GM18861 (cell line): ENCODE data around the gene MYH6.
"Not testable (repeated sequence)": the region's sequence is repeated elsewhere in the genome, so short reads cannot be mapped to it uniquely, and the experiment has no call there.

Experiments
- ATAC-seq: cut with Tn5 transposase; IDR thresholded peaks from one replicate; pipeline ENCODE4 v1.9.1; 2021; ENCODE audit not compliant: unreplicated experiment

Gene MYH6

DNA sequence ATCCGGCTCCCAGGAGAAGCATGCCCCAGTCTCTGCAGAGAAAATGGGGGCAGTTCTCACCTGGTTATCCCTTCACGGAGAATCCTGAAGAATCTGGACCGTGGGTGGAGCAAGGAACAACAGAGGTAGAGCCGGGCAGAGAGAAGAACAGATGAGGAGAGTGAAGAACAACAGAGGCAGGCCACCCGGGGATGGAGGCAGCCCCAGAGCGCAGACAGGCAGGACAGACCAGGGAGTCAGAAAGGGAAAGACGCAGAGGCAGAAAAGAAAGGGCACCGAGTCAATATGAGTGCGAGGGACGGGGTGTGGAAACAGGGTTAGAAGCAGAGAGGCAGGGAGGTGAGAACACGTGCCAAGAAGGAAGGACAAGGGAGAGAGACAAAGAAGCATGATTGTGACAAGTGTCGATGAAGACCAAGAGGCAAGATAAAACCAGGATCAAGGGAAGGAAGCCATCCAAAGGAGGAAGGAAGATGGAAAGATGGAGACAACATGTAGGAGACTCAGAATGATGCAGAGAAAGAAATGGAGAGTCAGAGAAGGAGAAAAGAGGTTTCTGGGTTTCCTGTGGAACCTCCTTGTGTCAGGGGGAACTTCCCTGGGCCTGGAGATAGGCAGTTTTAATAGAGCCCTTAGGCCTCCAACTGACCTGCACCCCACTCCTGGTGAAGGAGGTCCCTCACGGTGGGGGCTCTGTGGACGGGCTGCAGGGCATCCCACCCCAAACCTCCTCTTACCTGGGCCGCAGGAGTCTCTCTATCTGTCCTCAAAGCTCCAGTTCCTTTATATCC is at the start of gene MYH6:
Gene MYH6 (minus strand): TSS at position 758 of the 791 bp plus-strand sequence. CDS start 1,050 bp downstream, outside the sequence.
- no peak for ATAC-seq

DNA sequence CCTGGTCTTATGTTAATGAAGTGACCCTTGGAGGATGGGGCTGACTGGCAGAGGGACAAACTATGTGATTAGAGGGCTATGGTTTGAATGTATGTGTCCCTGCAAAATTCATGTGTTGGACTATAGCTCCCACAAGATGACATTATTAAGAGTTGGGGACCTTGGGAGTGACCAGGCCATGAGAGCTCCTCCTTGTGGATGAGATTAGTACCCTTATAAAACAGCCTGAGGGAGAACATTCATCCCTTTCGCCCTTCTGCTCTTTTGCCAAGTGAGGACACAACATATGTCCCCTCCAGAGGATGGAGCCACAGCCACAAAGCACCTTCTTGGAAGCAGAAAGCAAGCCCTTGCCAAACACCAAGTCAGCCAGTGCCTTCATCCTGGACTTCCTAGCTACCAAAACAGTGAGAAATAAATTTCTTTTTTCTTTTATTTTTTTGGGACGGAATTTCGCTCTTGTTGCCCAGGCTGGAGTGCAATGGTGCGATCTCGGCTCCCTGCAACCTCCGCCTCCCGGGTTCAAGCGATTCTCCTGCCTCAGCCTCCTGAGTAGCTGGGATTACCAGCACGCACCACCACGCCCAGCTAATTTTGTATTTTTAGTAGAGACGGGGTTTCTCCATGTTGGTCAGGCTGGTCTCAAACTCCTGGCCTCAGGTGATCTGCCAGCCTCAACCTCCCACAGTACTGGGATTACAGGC is 49.0 kb upstream of the MYH6 start:
- not testable (repeated sequence) for ATAC-seq

DNA sequence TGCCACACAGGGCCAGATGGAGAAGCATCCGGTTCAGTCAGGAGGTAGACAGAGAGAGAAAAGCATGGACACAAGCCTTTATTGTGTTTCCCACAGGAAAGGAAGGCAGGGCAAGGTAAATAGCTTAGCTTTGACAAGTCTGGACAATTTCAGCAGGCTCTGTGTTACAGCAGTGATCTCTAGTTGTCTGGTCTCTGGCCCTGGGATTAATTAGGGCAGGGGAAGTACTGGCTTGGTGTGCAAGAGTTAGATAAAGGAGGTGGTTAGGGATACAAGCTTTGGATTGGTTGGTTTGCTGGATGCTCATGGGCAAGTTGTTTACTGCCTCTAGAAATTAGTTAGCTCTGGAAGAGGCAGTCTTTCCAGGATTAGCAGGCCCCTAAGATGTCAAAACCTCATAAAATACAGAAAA is 46.4 kb upstream of the MYH6 start:
- ATAC-seq: no peak

DNA sequence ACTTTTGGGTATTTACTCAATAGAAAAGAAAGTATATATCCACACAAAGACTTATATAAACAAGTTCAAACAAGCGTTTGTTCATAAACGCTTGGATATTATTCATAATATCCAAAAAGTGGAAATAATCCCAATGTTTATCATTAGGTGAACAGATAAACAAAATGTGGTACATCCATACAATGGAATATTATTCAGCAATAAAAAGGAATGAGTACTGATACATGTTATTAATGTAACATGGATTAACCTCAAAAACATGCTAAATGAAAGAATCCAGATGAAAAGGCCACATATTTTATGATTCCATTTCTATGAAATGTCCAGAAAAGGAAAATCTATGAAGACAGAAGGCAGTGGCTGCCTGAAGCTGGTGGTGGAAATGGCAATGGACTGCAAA is 44.2 kb upstream of the MYH6 start:
- no peak for ATAC-seq

GRCh38 chr14:23450379-23450778 is 42.3 kb upstream of the MYH6 start:
- ATAC-seq: no peak

GRCh38 chr14:23449314-23449713 is 41.2 kb upstream of the MYH6 start:
- ATAC-seq: no peak

DNA sequence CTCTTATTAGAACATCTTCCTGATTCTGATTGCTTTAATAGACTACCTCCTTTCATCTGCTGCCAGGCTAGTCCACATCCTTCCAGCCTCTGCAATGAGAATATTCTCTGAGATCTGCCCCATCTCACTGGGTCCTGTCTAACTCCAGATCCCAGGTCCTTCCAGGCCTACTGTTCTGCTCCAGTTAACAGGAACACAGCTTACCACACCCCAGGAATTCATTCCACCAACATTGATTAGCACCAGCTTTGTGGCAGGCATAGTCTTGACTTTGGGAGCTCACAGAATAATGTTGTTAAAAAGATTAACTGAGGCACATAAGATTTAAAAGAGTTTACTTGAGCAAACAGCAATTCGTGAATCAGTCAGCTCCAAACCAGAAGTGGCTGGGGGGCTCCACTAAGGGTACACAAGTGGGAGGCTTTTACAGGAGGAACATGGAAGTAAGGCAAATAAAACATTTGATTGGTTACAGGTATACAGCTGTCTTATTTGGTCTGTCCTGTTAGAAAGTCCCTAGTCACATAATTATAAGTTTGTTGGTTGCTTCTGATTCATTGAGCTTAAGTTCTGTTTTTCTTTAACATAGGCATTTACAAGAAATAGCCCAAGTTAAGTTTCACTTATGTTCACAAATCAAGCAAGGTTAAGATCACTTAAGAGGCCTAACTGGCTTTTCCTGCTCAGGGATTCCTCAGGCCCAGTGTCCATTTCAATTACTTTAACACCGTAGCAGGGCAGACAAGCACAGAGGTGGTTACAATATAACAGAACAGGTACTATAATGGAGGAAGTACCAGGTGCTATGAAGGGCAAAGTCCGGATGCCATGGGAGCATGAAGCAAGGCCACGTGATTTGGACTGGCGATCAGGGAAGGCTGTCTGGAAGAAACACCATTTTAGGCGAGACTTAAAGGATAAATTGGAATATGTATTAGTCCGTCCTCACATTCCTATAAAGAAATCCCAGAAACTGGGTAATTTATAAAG is 39.6 kb upstream of the MYH6 start:
- no peak for ATAC-seq

DNA sequence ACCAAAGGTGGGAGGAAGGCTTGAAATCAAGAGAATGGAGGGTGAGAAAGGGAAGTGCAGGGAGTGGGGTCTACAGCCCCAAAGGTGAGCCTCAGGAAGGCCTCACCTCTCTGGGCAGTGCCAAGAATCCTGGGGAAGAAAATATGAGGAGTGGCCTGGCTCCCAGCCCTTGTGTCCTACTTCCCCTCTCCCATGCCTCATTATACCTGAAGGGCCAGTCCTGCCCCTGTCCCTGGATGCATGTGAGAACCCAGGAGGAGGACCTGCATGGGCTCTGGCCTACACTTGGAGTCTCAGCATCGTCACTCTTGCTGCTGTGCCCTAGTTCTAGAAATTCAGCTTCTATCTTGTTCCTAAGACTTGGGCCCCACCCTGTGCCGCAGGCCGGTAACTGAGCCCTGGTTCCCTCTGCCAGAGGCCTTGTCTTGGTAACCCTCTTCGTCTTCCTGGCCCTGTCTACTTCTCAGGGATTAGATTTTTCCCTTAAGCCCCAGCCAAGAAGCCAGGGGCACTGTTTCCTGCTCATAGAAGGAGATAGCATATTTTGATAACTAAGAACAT is 38.3 kb upstream of the MYH6 start:
- no peak for ATAC-seq

DNA sequence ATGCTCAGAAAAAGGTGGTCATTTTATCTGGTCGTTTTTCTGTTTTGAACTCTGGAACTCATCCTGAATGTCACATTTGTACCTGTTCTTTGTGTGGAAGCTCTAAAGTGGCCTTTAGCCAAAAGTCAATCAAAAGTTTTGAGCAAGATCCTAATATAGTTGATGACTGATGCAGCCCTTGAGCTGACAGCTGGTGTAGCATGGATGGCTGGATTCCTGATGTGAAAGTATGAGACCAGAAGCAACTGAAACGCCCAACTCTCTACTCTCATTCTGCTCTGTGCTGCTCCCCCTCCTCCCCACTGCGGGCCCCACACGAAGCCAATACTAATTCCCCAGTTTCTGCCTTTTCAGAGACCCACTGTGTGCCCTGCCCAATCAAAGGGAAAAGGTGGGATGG is 37.7 kb upstream of the MYH6 start:
- no peak for ATAC-seq

- ATAC-seq: no peak
Measured at GRCh38 chr14:23444314-23444713, 36.2 kb upstream of the MYH6 start.

DNA sequence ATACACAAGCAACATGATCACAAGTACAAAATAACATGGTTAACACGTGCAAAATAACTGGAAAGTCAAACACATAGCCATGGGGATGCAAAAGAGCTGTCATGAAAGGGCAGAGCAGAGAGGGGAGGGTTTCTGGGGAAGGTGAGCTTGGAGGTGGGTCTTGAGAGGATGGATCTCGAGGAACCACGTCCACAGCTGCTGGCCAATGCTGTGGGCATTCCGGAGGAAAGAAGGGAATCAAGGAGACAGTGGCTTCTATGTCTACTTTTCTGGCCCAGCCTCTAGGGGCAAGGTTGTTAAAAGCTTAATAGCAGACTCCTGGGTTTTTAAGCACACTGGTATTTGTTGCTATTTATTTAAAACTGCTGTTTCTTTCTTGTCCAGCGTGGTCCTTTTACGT is 35.8 kb upstream of the MYH6 start:
- no peak for ATAC-seq

DNA sequence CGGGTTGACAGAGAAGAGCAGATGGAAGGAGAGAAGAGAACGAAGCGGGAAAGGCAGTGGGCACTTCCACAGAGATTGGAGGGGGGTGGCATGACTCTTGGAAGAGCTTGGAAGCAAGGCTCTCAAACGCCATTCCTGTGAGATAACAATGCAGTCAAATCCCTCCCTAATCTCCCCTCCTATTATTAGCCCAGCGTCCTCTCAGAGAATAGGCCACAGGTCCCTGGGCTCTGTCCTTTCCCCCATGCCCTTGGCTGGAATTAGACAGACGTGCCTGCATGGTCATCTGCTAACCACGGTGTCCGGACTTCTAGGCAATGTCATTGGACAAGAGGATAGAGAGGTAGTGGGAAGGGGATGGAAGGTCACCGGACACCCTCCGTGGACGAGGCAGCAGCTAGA is 35.3 kb upstream of the MYH6 start:
- ATAC-seq: no peak

- ATAC-seq: no peak
Measured at GRCh38 chr14:23442721-23443356, 34.8 kb upstream of the MYH6 start.

- no peak for ATAC-seq
Measured at GRCh38 chr14:23441076-23441475, 33.0 kb upstream of the MYH6 start.

DNA sequence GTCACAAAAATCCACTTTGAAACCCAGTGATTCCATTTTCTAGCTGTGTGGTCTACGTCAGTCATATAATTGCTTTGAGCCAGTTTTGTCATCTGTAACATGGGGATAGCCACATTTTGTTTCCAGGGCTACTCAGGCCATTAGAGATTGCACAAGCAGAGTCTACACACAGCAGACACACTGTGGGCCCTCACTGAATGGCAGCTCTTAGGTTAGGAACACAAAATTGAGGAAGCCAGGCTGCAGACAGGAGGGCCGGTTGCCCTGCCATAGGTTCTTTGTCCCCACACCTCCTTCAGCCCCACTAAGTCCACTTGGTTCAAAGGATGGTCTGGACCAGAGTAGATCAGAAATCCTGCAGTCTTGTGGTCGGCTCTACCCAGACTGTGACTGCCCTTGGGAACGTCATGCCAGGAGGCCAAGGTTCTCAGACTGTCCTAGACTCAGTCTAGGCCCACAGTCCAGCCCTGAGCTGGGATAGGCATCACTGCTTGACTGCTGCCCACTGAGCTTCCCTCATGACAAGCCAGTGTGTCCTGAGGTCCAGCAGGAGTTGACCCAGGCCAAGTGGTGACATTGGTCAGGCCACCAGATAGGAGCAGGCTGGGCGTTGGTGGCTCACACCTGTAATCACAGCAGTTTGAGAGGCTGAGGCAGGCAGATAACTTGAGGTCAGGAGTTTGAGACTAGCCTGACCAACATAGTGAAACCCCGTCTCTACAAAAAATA is 31.2 kb upstream of the MYH6 start:
- no peak for ATAC-seq

- ATAC-seq: no peak
Measured at GRCh38 chr14:23438101-23438971, 30.3 kb upstream of the MYH6 start.

GRCh38 chr14:23437133-23438100 is 29.3 kb upstream of the MYH6 start:
- no peak for ATAC-seq
